ENCODE results near the gene SYCN.

DNA sequence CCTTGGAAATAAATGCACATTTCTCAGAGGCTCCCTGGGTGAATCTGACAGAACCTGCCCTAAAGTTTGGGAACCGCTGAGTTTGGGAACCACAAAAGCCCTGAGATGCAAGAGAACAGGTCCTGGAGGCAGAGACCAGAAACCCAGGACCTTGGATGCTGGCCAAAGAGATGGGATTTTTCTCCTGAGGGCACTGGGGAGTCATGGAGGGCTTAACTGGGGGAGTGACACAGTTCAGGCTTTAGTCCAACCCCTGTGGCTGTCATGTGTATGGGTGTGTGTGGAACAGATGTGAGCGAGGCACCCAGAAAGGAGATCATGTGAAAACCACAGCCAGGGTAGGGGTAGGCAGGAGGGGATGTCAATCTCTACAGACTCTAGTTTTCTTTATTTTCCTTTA is 11.2 kb downstream of the SYCN start:
- TF ChIP-seq, protein P1, sequence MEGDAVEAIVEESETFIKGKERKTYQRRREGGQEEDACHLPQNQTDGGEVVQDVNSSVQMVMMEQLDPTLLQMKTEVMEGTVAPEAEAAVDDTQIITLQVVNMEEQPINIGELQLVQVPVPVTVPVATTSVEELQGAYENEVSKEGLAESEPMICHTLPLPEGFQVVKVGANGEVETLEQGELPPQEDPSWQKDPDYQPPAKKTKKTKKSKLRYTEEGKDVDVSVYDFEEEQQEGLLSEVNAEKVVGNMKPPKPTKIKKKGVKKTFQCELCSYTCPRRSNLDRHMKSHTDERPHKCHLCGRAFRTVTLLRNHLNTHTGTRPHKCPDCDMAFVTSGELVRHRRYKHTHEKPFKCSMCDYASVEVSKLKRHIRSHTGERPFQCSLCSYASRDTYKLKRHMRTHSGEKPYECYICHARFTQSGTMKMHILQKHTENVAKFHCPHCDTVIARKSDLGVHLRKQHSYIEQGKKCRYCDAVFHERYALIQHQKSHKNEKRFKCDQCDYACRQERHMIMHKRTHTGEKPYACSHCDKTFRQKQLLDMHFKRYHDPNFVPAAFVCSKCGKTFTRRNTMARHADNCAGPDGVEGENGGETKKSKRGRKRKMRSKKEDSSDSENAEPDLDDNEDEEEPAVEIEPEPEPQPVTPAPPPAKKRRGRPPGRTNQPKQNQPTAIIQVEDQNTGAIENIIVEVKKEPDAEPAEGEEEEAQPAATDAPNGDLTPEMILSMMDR (IDR thresholded peaks at IDR 0.05) = no peak
- TF ChIP-seq POLR2A (IDR thresholded peaks at IDR 0.05) = no peak

All from testis (tissue), 2 donors.